ENCODE results near the gene GCNT4. TPM values are rescaled to one million over a fixed set of nuclear protein-coding genes. Genes with fewer than 3 reads are reported as not detected.
"Not testable (repeated sequence)": the region's sequence is repeated elsewhere in the genome, so short reads cannot be mapped to it uniquely, and the experiment has no call there.

Gene GCNT4
- total and polyA plus RNA-seq, 8 donors = 1.5 to 6.4 (median 2.8) TPM

- intact Hi-C loops (cut with DNase I) = no loop called here
- TF ChIP-seq, protein P1, sequence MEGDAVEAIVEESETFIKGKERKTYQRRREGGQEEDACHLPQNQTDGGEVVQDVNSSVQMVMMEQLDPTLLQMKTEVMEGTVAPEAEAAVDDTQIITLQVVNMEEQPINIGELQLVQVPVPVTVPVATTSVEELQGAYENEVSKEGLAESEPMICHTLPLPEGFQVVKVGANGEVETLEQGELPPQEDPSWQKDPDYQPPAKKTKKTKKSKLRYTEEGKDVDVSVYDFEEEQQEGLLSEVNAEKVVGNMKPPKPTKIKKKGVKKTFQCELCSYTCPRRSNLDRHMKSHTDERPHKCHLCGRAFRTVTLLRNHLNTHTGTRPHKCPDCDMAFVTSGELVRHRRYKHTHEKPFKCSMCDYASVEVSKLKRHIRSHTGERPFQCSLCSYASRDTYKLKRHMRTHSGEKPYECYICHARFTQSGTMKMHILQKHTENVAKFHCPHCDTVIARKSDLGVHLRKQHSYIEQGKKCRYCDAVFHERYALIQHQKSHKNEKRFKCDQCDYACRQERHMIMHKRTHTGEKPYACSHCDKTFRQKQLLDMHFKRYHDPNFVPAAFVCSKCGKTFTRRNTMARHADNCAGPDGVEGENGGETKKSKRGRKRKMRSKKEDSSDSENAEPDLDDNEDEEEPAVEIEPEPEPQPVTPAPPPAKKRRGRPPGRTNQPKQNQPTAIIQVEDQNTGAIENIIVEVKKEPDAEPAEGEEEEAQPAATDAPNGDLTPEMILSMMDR (IDR thresholded peaks at IDR 0.05) = no peak
- Histone ChIP-seq H3K27ac (no peak overlapping the region), H3K4me3 (no peak overlapping the region), H3K4me1 (no peaks in the 10 kb centered on the region), H3K9me3 (no peaks in the 10 kb centered on the region), H3K36me3 (no peaks in the 10 kb centered on the region), H3K27me3 (no peaks in the 10 kb centered on the region)
- no peak for DNase-seq
- ATAC-seq = no peak
- 90% methylated on average over 3 of the region's 3 CpGs for WGBS, 2 donors
- FAIRE-seq = no peak
Observed at GRCh38 chr5:75088648-75089047, 36.3 kb upstream of the GCNT4 start.

DNA sequence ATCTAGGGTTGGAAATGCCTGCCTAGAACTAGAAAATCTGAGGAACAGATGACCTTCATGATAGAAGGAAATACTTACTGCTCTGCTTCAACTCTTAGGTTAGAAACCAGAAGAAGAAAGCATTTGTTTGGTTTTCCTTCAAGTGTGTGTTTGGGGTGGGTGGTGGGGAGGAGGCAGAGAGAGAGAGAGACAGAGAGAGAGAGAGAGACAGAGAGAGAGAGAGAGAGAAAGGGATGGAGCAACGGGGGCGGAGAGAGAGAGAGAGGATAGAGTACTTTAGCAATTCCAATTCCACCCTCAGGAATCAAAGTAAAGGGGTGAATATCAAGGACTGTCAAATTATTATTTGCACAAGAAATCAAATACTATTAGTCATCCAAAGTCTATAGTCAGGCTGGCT, 29.2 kb upstream of the GCNT4 start:
- no peak for FAIRE-seq
- Histone ChIP-seq H3K36me3 (no peaks in the 10 kb centered on the region), H3K9me3 (no peaks in the 10 kb centered on the region), H3K27me3 (no peaks in the 10 kb centered on the region), H3K4me1 (no peaks in the 10 kb centered on the region), H3K27ac (no peak overlapping the region), H3K4me3 (no peak overlapping the region)
- ATAC-seq = no peak
- TF ChIP-seq, protein P1 (IDR thresholded peaks at IDR 0.05) = no peak
- no peak for DNase-seq
- WGBS, 2 donors = 68 to 81% methylated on average over 2 of the region's 2 CpGs
- intact Hi-C loops (cut with DNase I) = no loop called here

GRCh38 chr5:75079346-75079745, 27.0 kb upstream of the GCNT4 start:
- WGBS, 2 donors = 92 to 98% methylated on average over 3 of the region's 3 CpGs
- ATAC-seq; H3K36me3 ChIP-seq; H3K4me3 ChIP-seq; DNase-seq; H3K27ac ChIP-seq; H3K4me1 ChIP-seq; FAIRE-seq; intact Hi-C loops (cut with DNase I); H3K27me3 ChIP-seq; H3K9me3 ChIP-seq: not testable (repeated sequence)

DNA sequence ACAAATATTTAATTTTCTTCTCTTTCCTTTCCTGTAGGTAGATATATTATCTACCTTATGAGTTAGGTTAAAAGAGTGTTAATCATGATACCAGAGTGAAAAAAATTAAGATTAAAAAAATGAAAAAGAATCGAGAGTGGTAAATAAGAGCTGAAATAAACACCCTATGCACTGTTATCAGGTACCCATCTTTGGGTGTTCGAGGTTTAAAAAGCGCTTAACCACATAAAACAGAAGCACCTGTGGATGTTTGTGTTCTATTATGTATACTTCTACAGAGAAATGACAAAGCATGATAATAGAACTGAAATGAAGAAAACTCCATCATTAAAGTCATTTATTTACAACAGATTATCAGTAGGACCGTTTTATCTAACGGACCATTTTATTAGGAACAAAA, 25.7 kb upstream of the GCNT4 start:
- DNase-seq (no peak), ATAC-seq (no peak), FAIRE-seq (no peak)
- TF ChIP-seq, protein P1 (IDR thresholded peaks at IDR 0.05) = no peak
- Histone ChIP-seq H3K4me1 (no peaks in the 10 kb centered on the region), H3K27me3 (no peaks in the 10 kb centered on the region), H3K27ac (no peak overlapping the region), H3K36me3 (no peaks in the 10 kb centered on the region), H3K9me3 (no peaks in the 10 kb centered on the region), H3K4me3 (no peak overlapping the region)
- 76 to 86% methylated on average over 5 of the region's 5 CpGs for WGBS, 2 donors
- intact Hi-C loops (cut with DNase I) = no loop called here

DNA sequence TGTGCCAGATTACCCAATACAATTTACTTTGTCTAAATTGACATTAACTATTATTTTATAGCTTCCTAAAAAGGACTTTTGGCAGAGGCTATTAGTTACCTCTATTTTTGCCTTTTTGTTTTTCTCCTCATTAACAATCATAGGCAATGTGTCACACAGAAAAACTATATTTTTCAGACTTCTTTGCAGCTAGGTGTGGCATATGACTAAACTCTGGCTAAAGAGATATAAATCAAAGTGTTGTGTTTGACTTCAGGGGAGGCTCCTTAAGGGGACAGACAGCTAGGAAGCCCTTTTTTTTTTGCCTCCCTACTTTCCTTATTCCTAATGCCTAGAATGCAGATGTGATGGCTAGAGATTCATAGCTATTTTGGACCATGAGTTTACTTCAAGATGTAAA, 19.7 kb upstream of the GCNT4 start:
- H3K4me1 ChIP-seq = no peaks in the 10 kb centered on the region
- H3K27ac ChIP-seq = no peak overlapping the region
- H3K36me3 ChIP-seq = no peaks in the 10 kb centered on the region
- ATAC-seq (no peak), DNase-seq (no peak), FAIRE-seq (no peak)
- intact Hi-C loops (cut with DNase I) = no loop called here
- no peaks in the 10 kb centered on the region for H3K27me3 ChIP-seq
- TF ChIP-seq, protein P1 (IDR thresholded peaks at IDR 0.05) = no peak
- no peak overlapping the region for H3K4me3 ChIP-seq
- H3K9me3 ChIP-seq = no peaks in the 10 kb centered on the region

GRCh38 chr5:75071100-75071499, 18.7 kb upstream of the GCNT4 start:
- Histone ChIP-seq H3K9me3 (no peaks in the 10 kb centered on the region), H3K36me3 (no peaks in the 10 kb centered on the region), H3K27ac (no peak overlapping the region), H3K27me3 (no peaks in the 10 kb centered on the region), H3K4me3 (no peak overlapping the region), H3K4me1 (no peaks in the 10 kb centered on the region)
- TF ChIP-seq, protein P1 (IDR thresholded peaks at IDR 0.05) = no peak
- intact Hi-C loops (cut with DNase I) = no loop called here
- peak; percentile 29 for FAIRE-seq
- no peak for ATAC-seq
- DNase-seq = no peak

All from pancreas (tissue), 10 donors.